AG04450 (cell line): ENCODE measurements around the gene FBXL3. TPM values are rescaled to one million over a fixed set of nuclear protein-coding genes. Genes with fewer than 3 reads are reported as not detected.
"Not testable (repeated sequence)": the region's sequence is repeated elsewhere in the genome, so short reads cannot be mapped to it uniquely, and the experiment has no call there.

Experiments used
- CTCF ChIA-PET: fragments of 300-600, 350-600 bp; formaldehyde crosslinking; extraction: SDS; loops from one replicate; lab custom pipeline; 2022; ENCODE audit warnings: antibody characterized with exemption, inconsistent platforms; lab: Charles Lee
- POLR2A ChIA-PET: fragments of 350-600 bp; formaldehyde crosslinking; extraction: SDS; loops from one replicate; lab custom pipeline; 2021; ENCODE audit warnings: antibody characterized with exemption, inconsistent platforms; lab: Yijun Ruan, JAX
- DNase-seq: peaks from one replicate; pipeline ENCODE4 v3.0.0-alpha.2; 2011; ENCODE audit warnings: low read depth, low spot score
- H3K27ac ChIP-seq: one replicate; pipeline ENCODE4 v1.5.1; 2012; ENCODE audit warnings: low read depth, low read length, control low read depth
- H3K27me3 ChIP-seq: one replicate; pipeline ENCODE4 v1.6.0; 2012; ENCODE audit warnings: low read length; ENCODE audit not compliant: control insufficient read depth, insufficient read depth
- H3K4me3 ChIP-seq: 2 replicates; pipeline ENCODE4 v1.5.1; 2011; ENCODE audit warnings: mild to moderate bottlenecking, low read depth, low read length, control low read depth
- H3K9me3 ChIP-seq: 2 replicates; pipeline ENCODE4 v1.5.1; 2012; ENCODE audit warnings: low read length; ENCODE audit not compliant: control insufficient read depth, insufficient read depth
- polyA plus RNA-seq: library from polyadenylated mRNA; depleted of rRNA; stranded (reverse); fragments of >200 nt; gene quantifications from 2 replicates; pipeline ENCODE4 v1.2.3, GENCODE V29; 2011
- TF ChIP-seq, protein P1 (sequence below): IDR thresholded peaks from 2 replicates; pipeline ENCODE4 v1.5.1; 2011; ENCODE audit warnings: low read depth, low read length, control low read depth, inconsistent platforms

The FBXL3 gene
- polyA plus RNA-seq, 1 experiment: 38.0 TPM

DNA sequence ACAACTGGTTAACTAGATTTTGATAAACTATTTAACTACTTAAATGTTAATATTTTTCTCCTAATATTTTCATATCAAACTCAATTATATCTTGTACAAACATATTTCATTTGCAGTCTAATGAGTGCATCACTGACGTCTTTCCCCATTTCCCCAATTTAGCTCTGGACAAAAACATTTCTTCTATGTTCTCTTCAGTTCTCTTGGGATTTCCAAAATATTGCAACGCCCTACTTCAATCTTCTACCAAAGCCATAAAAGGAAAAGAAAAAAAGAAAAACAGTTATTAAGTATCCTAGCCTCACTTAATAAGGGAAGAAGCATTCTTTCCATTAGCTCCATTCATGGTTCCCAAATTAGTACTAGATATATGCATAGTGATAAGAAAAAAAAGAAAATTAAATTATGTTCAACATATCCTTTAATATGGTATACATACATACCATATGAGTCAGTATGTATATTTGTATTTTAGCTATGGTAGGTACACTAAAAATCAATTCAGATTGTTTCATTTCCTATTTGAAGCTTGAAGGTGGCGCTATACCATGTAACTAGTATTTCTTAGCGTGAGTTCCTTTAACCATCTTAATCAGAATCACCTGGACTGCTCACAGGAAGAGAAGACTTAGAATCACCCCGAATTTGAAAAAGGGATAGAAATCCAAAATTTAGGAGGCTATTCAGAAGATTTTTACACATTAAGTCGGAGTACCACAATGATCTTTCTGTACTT is 9.9 kb downstream of the FBXL3 start:
- H3K4me3 ChIP-seq: no peak overlapping the region
- TF ChIP-seq, protein P1, sequence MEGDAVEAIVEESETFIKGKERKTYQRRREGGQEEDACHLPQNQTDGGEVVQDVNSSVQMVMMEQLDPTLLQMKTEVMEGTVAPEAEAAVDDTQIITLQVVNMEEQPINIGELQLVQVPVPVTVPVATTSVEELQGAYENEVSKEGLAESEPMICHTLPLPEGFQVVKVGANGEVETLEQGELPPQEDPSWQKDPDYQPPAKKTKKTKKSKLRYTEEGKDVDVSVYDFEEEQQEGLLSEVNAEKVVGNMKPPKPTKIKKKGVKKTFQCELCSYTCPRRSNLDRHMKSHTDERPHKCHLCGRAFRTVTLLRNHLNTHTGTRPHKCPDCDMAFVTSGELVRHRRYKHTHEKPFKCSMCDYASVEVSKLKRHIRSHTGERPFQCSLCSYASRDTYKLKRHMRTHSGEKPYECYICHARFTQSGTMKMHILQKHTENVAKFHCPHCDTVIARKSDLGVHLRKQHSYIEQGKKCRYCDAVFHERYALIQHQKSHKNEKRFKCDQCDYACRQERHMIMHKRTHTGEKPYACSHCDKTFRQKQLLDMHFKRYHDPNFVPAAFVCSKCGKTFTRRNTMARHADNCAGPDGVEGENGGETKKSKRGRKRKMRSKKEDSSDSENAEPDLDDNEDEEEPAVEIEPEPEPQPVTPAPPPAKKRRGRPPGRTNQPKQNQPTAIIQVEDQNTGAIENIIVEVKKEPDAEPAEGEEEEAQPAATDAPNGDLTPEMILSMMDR: no peak
- no peaks in the 10 kb centered on the region for H3K9me3 ChIP-seq
- ChIA-PET CTCF (interaction anchor here (0.7 to 2.3 kb wide), 4 partner anchors 14 to 37 kb away, joined by 4 to 20 read pairs (median 10); no protein-coding TSS in a partner anchor), POLR2A (interaction anchor here (0.7 kb wide), 1 partner anchor 9 kb away, joined by 4 read pairs; no protein-coding TSS in a partner anchor)
- no peaks in the 10 kb centered on the region for H3K27me3 ChIP-seq
- no peak for DNase-seq
- H3K27ac ChIP-seq: no peak overlapping the region

DNA sequence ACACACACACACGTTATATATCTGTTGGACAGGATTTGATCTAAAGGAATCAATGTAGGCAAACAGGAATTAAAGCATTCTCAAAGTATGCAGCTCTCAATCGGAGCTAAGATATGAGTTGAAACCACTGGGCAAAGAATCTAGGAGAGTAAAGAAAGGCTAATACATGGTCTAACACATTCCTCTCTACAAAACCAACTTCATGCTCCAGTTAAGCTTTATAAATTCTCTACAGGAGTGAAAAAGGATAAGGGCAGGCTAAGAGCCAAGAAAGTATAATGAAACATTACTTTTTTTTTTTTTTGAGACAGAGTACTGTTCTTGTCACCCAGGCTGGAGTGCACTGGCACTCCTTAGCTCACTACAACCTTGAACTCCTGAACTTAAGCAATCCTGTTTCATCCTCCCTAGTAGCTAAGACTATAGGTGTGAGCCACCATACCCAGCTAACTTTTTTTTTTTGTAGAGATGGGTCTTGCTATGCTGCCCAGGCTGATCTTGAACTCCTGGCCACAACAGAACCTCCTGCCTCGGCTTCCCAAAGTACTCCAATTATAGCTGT is 10.6 kb downstream of the FBXL3 start:
- TF ChIP-seq, protein P1: no peak
- ChIA-PET CTCF (interaction anchor here (0.5 to 1.4 kb wide), 3 partner anchors 13 to 1331 kb away, joined by 4 to 11 read pairs (median 6); no protein-coding TSS in a partner anchor), POLR2A (interaction anchor here (0.6 to 0.7 kb wide), 2 partner anchors 9 to 491 kb away, joined by 4 read pairs; no protein-coding TSS in a partner anchor)
- Histone ChIP-seq H3K9me3 (no peaks in the 10 kb centered on the region), H3K27ac (no peak overlapping the region), H3K27me3 (no peaks in the 10 kb centered on the region), H3K4me3 (no peak overlapping the region)
- no peak for DNase-seq

DNA sequence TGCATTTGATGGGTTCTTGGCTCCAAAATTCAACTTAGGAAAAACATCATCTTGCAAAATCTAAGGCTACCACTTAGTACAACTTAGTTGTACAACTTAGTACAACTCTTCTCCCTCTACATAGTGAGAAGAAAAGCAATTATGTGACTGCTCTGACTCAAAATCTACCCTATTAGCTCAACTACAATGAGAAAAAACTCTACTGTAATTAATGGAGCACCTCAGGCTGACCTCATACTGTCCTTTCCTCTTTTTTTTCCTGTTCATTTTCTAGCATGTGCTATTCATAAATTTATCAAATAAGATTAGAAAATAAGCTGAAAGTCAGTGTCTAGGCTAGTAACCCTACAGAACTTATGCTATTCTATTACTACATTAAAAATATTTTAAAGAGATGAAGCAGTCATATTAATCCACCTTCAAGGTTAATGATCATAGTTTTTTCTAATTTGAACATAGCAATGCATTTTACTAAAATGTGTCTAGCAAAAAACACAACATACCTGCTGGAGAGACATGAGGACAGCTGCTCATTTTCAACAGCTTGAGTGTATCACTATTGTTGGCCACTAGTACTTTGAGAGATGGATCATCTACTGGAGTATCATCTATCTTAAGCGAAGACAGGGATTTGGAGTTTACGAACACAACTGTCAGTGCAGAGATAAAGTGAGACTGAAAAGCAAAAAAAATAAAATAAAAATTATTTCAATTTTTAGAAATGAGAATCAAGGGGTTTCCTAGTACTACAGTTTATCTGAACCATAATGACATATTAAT is 11.9 kb downstream of the FBXL3 start:
- ChIA-PET POLR2A (no interaction called here), CTCF (interaction anchor here (1.4 to 1.7 kb wide), 3 partner anchors 9 to 35 kb away, joined by 3 to 20 read pairs (median 9); no protein-coding TSS in a partner anchor)
- Histone ChIP-seq H3K27ac (no peak overlapping the region), H3K9me3 (no peaks in the 10 kb centered on the region), H3K4me3 (no peak overlapping the region), H3K27me3 (no peaks in the 10 kb centered on the region)
- TF ChIP-seq, protein P1: no peak
- DNase-seq: no peak

DNA sequence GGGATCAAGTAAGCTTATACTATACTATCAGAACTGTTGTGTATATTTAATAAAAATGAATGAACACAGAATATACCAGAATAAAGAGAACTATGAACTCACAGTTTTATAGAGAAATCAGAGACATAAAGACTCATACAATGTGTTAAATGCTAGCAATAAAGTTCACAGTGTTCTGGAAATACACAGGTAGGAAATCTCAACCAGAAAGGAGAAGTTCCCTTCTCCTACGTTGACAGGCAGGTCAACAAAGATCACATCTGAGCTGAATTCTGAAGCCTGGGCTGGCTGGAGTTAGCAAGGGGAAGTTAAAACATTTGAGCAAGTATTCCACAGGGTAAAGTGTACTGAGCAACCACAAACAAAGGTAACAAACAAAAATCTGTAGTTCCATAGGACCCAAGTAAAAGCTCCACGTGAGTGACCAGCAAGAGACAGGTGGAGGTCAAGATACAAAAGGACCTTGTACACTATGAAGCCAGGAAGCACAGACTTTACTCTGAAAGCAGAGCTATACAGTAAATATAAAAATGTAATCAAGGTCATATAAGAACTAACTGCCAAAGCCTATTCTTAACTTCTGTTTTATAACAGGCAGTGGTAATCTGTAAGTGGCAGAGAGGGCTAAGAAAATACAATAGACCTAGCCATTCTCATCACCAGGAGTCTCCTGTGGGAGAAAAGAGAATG is 13.0 kb downstream of the FBXL3 start:
- TF ChIP-seq, protein P1: no peak
- no peak for DNase-seq

DNA sequence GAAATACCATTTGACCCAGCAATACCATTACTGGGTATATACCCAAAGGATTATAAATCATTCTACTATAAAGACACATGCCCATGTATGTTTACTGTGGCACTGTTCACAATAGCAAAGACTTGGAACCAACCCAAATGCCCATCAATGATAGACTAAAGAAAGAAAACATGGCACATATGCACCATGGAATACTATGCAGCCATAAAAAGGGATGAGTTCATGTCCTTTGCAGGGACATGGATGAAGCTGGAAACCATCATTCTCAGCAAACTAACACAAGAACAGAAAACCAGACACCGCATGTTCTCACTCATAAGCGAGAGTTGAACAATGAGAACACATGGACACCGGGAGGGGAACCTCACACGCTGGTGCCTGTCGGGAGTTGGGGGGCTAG is 17.2 kb downstream of the FBXL3 start:
- H3K27ac ChIP-seq, H3K27me3 ChIP-seq, POLR2A ChIA-PET, DNase-seq, H3K4me3 ChIP-seq, H3K9me3 ChIP-seq: not testable (repeated sequence)
- CTCF ChIA-PET: interaction anchor here (3.9 kb wide), 1 partner anchor 8 kb away, joined by 17 read pairs; no protein-coding TSS in a partner anchor

More for the DNA sequence above, 13.0 kb downstream of the FBXL3 start:
- H3K27ac ChIP-seq: no peak overlapping the region
- H3K4me3 ChIP-seq: no peak overlapping the region
- POLR2A ChIA-PET: no interaction called here
- no peaks in the 10 kb centered on the region for H3K9me3 ChIP-seq
- no peaks in the 10 kb centered on the region for H3K27me3 ChIP-seq
- CTCF ChIA-PET: interaction anchor here (1.4 to 1.7 kb wide), 3 partner anchors 8 to 34 kb away, joined by 3 to 20 read pairs (median 9); no protein-coding TSS in a partner anchor
